HepG2 (cell line): ENCODE data around the gene PCGF3. TPM values are rescaled to one million over a fixed set of nuclear protein-coding genes. Genes with fewer than 3 reads are reported as not detected.

Source experiments
- ATAC-seq: fragments of 200-7000 bp; cut with Tn5 transposase; 3 replicates; pipeline ENCODE4 v1.9.1; 2020; ENCODE audit warnings: mild to moderate bottlenecking, moderate library complexity
- BruUV-seq: library from RNA; stranded (reverse); fragments of 400-500 nt; replicated peaks from 2 replicates; lab custom pipeline; 2021; lab: Mats Ljungman, UMichigan
- CTCF ChIA-PET: fragments of 300-600 bp; formaldehyde crosslinking; extraction: SDS; loops from one replicate; lab custom pipeline; 2021; ENCODE audit warnings: low total read pairs, inconsistent platforms, low intra/inter-chr PET ratio; lab: Yijun Ruan, JAX
- POLR2A ChIA-PET: fragments of 350-600 bp; sonication (Branson Sonifier 250); formaldehyde crosslinking; loops from one replicate; lab custom pipeline; 2020; ENCODE audit warnings: antibody characterized with exemption, inconsistent platforms; lab: Yijun Ruan, JAX
- DNase-seq: peaks from one replicate; pipeline ENCODE4 v3.0.0-alpha.2; 2015; ENCODE audit warnings: low spot score
- FAIRE-seq: peaks from 3 replicates; lab custom pipeline; 2011; peaks lifted over from hg19 to GRCh38; lab: Jason Lieb, UNC
- H2AFZ ChIP-seq: one replicate; pipeline ENCODE4 v1.6.1; 2011; ENCODE audit warnings: low read length, inconsistent platforms
- H3K27ac ChIP-seq: fragments of 300-600 bp; 3 replicates; pipeline ENCODE4 v1.8.0; 2011; ENCODE audit warnings: mixed run types, mild to moderate bottlenecking, mixed read lengths, low read length, inconsistent platforms; ENCODE audit not compliant: insufficient read depth; ENCODE audit errors: extremely low read length
- H3K27me3 ChIP-seq, 2 experiments: fragments of 200-600 bp in 1 of 2; 2 replicates in 1 of 2; 3 replicates in 1 of 2; pipeline versions ENCODE4 v1.6.0 to v1.8.0; 2011; ENCODE audit warnings: low read length in 2 of 2, mild to moderate bottlenecking in 2 of 2, moderate library complexity in 2 of 2, inconsistent platforms in 1 of 2; ENCODE audit not compliant: insufficient read depth in 2 of 2, control insufficient read depth in 1 of 2
- H3K36me3 ChIP-seq, 2 experiments: fragments of 200-600 bp in 1 of 2; replicated peaks in 1 of 2; 2 replicates in 1 of 2; 3 replicates in 1 of 2; pipeline versions ENCODE4 v1.5.1 to v1.8.0; 2011; ENCODE audit warnings: low read length in 2 of 2, inconsistent platforms in 1 of 2; ENCODE audit not compliant: insufficient read depth in 2 of 2, control insufficient read depth in 1 of 2
- H3K4me1 ChIP-seq: 2 replicates; pipeline ENCODE4 v1.5.1; 2012; ENCODE audit warnings: low read length, inconsistent platforms; ENCODE audit not compliant: insufficient read depth
- H3K4me2 ChIP-seq: 2 replicates; pipeline ENCODE4 v1.6.0; 2011; ENCODE audit warnings: low read depth, low read length, inconsistent platforms
- H3K4me3 ChIP-seq, 3 experiments: fragments of 200-600 bp in 1 of 3; sonication (generic), shearing (Covaris generic) in 1 of 3; replicated peaks in 1 of 3; 2 replicates each; pipeline ENCODE4 v1.5.1; 2011 to 2016; ENCODE audit warnings: low read length in 3 of 3, inconsistent platforms in 2 of 3, low read depth in 2 of 3, mild to moderate bottlenecking in 2 of 3, control low read depth in 1 of 3, mixed read lengths in 1 of 3; ENCODE audit not compliant: insufficient read depth in 1 of 3
- H3K79me2 ChIP-seq: one replicate; pipeline ENCODE4 v1.6.1; 2011; ENCODE audit warnings: low read length, inconsistent platforms; ENCODE audit not compliant: insufficient read depth
- H3K9ac ChIP-seq: 2 replicates; pipeline ENCODE4 v1.6.0; 2011; ENCODE audit warnings: mild to moderate bottlenecking, low read depth, low read length, inconsistent platforms; ENCODE audit not compliant: insufficient read depth
- H3K9me3 ChIP-seq: 2 replicates; pipeline ENCODE4 v1.5.1; 2012; ENCODE audit warnings: mild to moderate bottlenecking, low read length
- H4K20me1 ChIP-seq: 2 replicates; pipeline ENCODE4 v1.6.0; 2011; ENCODE audit warnings: inconsistent platforms, mild to moderate bottlenecking, low read length, moderate library complexity; ENCODE audit not compliant: insufficient read depth
- KAT2B ChIP-seq: fragments of 150-350 bp; IDR thresholded peaks from 2 replicates; pipeline ENCODE4 v1.6.1; 2014; ENCODE audit warnings: low read depth, low read length, borderline replicate concordance
- KLF6 ChIP-seq: IDR thresholded peaks from 2 replicates; pipeline ENCODE4 v1.8.0; 2016; ENCODE audit warnings: missing biosample characterization, missing genetic modification reagents
- MXD4 ChIP-seq: IDR thresholded peaks from 2 replicates; pipeline ENCODE4 v1.6.1; 2016; ENCODE audit warnings: mild to moderate bottlenecking, missing biosample characterization, missing genetic modification reagents
- NFYB ChIP-seq: sonication (generic); formaldehyde crosslinking; IDR thresholded peaks from 2 replicates; pipeline ENCODE4 v1.4.0; 2020; ENCODE audit warnings: missing genetic modification reagents
- PTBP1 ChIP-seq: fragments of 200-400 bp; formaldehyde crosslinking; IDR thresholded peaks from 2 replicates; pipeline ENCODE4 v1.6.1; 2018; ENCODE audit warnings: low read length, low read depth; ENCODE audit not compliant: poor library complexity, severe bottlenecking
- SMAD1 ChIP-seq: sonication (generic); formaldehyde crosslinking; IDR thresholded peaks from 2 replicates; pipeline ENCODE4 v1.4.0; 2020; ENCODE audit warnings: missing genetic modification reagents, low read depth, mild to moderate bottlenecking, borderline replicate concordance
- SMC3 ChIP-seq: IDR thresholded peaks from 2 replicates; pipeline ENCODE4 v1.6.1; 2011; ENCODE audit warnings: low read length, improper control_type of control experiment
- SP2 ChIP-seq: sonication (generic); formaldehyde crosslinking; IDR thresholded peaks from 2 replicates; pipeline ENCODE4 v1.5.1; 2020; ENCODE audit warnings: mild to moderate bottlenecking, missing genetic modification reagents
- ZBTB39 ChIP-seq: sonication (generic); formaldehyde crosslinking; IDR thresholded peaks from 2 replicates; pipeline ENCODE4 v1.5.0; 2020; ENCODE audit warnings: missing genetic modification reagents
- ZBTB4 ChIP-seq: sonication (generic); formaldehyde crosslinking; IDR thresholded peaks from 2 replicates; pipeline ENCODE4 v1.4.0; 2020; ENCODE audit warnings: missing genetic modification reagents, mild to moderate bottlenecking, borderline replicate concordance
- ZBTB7B ChIP-seq: sonication (generic); formaldehyde crosslinking; IDR thresholded peaks from 2 replicates; pipeline ENCODE4 v1.4.0; 2020; ENCODE audit warnings: missing genetic modification reagents
- ZC3H4 ChIP-seq: sonication (generic); formaldehyde crosslinking; IDR thresholded peaks from 2 replicates; pipeline ENCODE4 v1.4.0; 2020; ENCODE audit warnings: missing genetic modification reagents, borderline replicate concordance
- ZNF24 ChIP-seq: fragments of 450-650 bp; IDR thresholded peaks from 2 replicates; pipeline ENCODE4 v1.6.1; 2017; ENCODE audit warnings: antibody characterized with exemption, mild to moderate bottlenecking
- ZNF772 ChIP-seq: sonication (generic); formaldehyde crosslinking; IDR thresholded peaks from 2 replicates; pipeline ENCODE4 v1.5.0; 2020; ENCODE audit warnings: mild to moderate bottlenecking, missing genetic modification reagents
- WGBS: methylation state at CpG from one replicate; pipeline ENCODE4 v1.1.6; 2017; ENCODE audit warnings: low lambda C conversion rate; 5-methylcytosine and 5-hydroxymethylcytosine counted together
- in situ Hi-C: cut with HindIII; loops from 2 replicates; pipeline ENCODE4 v1.10.0; 2017; ENCODE audit warnings: low pct_unique_long_range_greater_than_20kb; ENCODE audit not compliant: extremely low pct_ligation_motif_present
- intact Hi-C: fragments of 100-400 bp; cut with micrococcal nuclease; formaldehyde crosslinking; loops from one replicate; pipeline ENCODE4 v1.10.0; 2022; ENCODE audit not compliant: unreplicated experiment
- polyA plus RNA-seq, 8 experiments: library from polyadenylated mRNA; depleted of rRNA in 3 of 8; stranded (reverse) in 7 of 8; unstranded in 1 of 8; fragments of >200 nt; fragmentation: Illumina TruSeq in 4 of 8; extraction: Trizol in 4 of 8; gene quantifications; 2 replicates each; pipeline versions ENCODE4 v1.2.1 to v1.2.3, GENCODE V29; 2011 to 2016; ENCODE audit warnings: low read depth in 4 of 8, missing spikeins in 1 of 8, mixed read lengths in 1 of 8; ENCODE audit not compliant: insufficient read depth in 1 of 8
- total RNA-seq, 5 experiments: library from RNA; depleted of rRNA; stranded (reverse); fragments of >200 nt; fragmentation: Illumina TruSeq; extraction: Trizol; gene quantifications; 2 replicates each; pipeline ENCODE4 v1.2.3, GENCODE V29; 2016; ENCODE audit warnings: low read depth in 1 of 5
- TF ChIP-seq, protein P1 (sequence below): sonication (generic); formaldehyde crosslinking; IDR thresholded peaks from 2 replicates; pipeline ENCODE4 v1.5.0; 2020; ENCODE audit warnings: missing genetic modification reagents

PCGF3 gene
- total and polyA plus RNA-seq, 2 of the 13 experiments (the other 11 are each of a cell fraction or from before 2014, with no cell fraction given) = 28.6 to 66.2 TPM

GRCh38 chr4:708631-708933 lies 3.0 kb downstream of the PCGF3 start:
- no TSS peak for BruUV-seq
- ChIA-PET POLR2A (interaction anchor here (1.6 kb wide), 1 partner anchor 16 kb away, joined by 3 read pairs; no protein-coding TSS in a partner anchor), CTCF (no interaction called here)
- no peak for DNase-seq
- Histone ChIP-seq H3K27me3 (peaks cover 0 to 11% of the 10 kb centered on the region in 2 experiments; a peak in 1 of 5 replicates), H3K79me2 (peaks cover 59% of the 10 kb centered on the region), H3K36me3 (peaks cover 2 to 9% of the 10 kb centered on the region in 2 experiments; a peak in 2 of 5 replicates), H3K9me3 (no peaks in the 10 kb centered on the region), H3K4me3 (peak overlapping the region in 2 of 3 experiments; percentile 7 to 16; a peak in 1 of 6 replicates), H2AFZ (no peak overlapping the region), H3K4me2 (peak overlapping the region; percentile 46; the same call in 1 of the 2 replicates), H3K9ac (peak overlapping the region; percentile 25; the same call in 1 of the 2 replicates), H3K4me1 (peaks cover 56% of the 10 kb centered on the region), H4K20me1 (peaks cover 38% of the 10 kb centered on the region), H3K27ac (no peak overlapping the region)
- WGBS = 92% methylated on average over 4 of the region's 6 CpGs
- TF ChIP-seq, protein P1, sequence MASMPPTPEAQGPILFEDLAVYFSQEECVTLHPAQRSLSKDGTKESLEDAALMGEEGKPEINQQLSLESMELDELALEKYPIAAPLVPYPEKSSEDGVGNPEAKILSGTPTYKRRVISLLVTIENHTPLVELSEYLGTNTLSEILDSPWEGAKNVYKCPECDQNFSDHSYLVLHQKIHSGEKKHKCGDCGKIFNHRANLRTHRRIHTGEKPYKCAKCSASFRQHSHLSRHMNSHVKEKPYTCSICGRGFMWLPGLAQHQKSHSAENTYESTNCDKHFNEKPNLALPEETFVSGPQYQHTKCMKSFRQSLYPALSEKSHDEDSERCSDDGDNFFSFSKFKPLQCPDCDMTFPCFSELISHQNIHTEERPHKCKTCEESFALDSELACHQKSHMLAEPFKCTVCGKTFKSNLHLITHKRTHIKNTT (CRISPR knock-in tag) = no peak
- TF ChIP-seq PTBP1 = no peak
- TF ChIP-seq ZBTB39 (CRISPR knock-in tag) = no peak
- no peak for TF ChIP-seq KAT2B
- TF ChIP-seq SMAD1 (CRISPR knock-in tag) = no peak
- TF ChIP-seq ZBTB7B = no peak
- no peak for TF ChIP-seq MXD4 (CRISPR knock-in tag)
- TF ChIP-seq SP2 (CRISPR knock-in tag) = no peak
- TF ChIP-seq ZNF772 (CRISPR knock-in tag) = no peak
- no peak for TF ChIP-seq ZBTB4 (CRISPR knock-in tag)
- TF ChIP-seq ZNF24 = no peak
- no peak for TF ChIP-seq KLF6 (CRISPR knock-in tag)
- no peak for TF ChIP-seq NFYB (CRISPR knock-in tag)
- TF ChIP-seq SMC3 = no peak
- TF ChIP-seq ZC3H4 (CRISPR knock-in tag) = no peak
- in situ Hi-C loops (no loop called here), intact Hi-C loops (no loop called here)
- no peak for FAIRE-seq
- no peak for ATAC-seq
